Germinal center (tissue), 1 donor: ENCODE measurements around the gene ALK.

Experiments used
- DNase-seq: peaks from one replicate; pipeline ENCODE4 v3.0.0; 2012; ENCODE audit warnings: mixed read lengths, low spot score

Gene ALK

GRCh38 chr2:29607038-29607420 lies 314.4 kb downstream of the ALK start:
- no peak for DNase-seq

GRCh38 chr2:29606104-29607037 lies 315.0 kb downstream of the ALK start:
- DNase-seq: no peak

DNA sequence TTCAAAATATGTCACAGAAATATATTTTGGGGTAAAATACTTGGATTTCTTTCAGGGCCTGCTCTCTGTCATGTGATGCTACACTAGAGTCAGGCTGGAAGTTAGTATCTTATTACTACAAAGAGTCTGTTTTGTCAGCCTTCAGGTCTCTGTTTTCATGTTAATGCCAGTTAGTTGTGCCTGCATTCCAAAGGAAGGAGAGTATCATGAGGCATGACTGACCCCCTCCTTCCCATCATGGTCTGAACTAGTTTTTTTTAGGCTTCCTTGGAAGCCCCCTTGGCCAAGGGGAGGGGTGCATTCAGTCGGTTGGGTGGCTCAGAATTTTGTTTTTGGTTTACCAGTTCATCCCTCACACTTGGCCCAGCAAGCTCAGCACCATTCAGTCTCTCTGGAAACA lies 318.0 kb downstream of the ALK start:
- no peak for DNase-seq

- no peak for DNase-seq
Observed at GRCh38 chr2:29601872-29602271, 319.5 kb downstream of the ALK start.

- DNase-seq: no peak
Observed at GRCh38 chr2:29601321-29601720, 320.1 kb downstream of the ALK start.

- DNase-seq: no peak
Observed at GRCh38 chr2:29599946-29600345, 321.4 kb downstream of the ALK start.

DNA sequence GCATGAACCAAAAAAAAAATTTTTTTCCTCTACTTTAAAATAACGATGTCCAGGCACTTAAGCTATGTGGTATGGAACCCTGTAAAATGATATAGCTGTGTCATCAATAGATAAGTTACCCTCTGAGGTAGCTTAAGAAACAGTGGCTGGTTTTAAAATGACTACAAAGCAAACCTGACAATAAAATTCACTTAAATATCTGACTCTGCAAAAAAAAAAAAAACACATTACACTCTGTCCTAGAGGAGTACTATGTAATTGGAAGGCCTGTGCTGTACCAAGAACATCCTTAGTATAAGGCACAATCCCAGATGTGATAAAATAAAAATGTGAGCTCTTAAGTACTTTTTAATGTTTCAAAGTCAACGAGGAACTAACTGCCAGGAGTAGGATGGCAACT lies 322.4 kb downstream of the ALK start:
- no peak for DNase-seq

DNA sequence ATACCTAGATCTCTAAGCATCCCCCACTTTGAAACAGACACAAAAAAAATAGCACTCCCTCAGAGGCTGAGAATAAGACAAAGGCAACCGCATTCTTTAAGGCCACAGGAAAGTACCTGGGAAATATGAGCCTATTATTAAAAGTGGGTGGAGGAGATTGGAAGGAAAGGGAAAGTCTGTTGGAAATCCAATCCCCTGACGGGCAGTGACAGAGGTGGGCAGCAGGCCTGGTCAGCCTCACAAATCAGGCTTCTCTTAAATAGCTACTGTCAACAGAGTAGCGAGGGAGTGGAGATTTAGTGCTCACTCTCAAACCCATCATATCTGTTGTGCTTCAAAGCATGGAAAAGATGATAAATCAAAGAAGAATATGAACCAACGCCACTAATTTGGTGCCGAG lies 324.4 kb downstream of the ALK start:
- DNase-seq: no peak

GRCh38 chr2:29596584-29596983 lies 324.8 kb downstream of the ALK start:
- no peak for DNase-seq

GRCh38 chr2:29591600-29591999 lies 329.8 kb downstream of the ALK start:
- no peak for DNase-seq

DNA sequence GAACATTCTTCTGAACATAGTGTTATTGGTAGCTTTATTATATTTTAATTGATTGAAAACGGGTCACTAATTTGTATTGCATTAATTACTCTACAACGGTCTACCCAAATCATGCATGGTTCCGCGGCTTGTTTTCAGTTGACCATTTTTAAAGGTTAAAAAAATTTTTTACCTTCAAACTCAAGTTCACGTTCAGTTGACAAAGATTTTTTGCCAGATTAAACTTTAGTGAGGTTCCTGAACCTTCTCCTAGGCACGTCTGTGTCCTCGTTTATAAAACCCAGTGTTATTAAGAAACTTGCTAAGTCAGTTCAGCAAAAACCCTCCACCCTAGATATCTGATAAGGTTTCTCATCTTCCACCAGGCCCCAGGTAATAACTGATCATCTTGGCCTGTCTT lies 331.2 kb downstream of the ALK start:
- DNase-seq: no peak

DNA sequence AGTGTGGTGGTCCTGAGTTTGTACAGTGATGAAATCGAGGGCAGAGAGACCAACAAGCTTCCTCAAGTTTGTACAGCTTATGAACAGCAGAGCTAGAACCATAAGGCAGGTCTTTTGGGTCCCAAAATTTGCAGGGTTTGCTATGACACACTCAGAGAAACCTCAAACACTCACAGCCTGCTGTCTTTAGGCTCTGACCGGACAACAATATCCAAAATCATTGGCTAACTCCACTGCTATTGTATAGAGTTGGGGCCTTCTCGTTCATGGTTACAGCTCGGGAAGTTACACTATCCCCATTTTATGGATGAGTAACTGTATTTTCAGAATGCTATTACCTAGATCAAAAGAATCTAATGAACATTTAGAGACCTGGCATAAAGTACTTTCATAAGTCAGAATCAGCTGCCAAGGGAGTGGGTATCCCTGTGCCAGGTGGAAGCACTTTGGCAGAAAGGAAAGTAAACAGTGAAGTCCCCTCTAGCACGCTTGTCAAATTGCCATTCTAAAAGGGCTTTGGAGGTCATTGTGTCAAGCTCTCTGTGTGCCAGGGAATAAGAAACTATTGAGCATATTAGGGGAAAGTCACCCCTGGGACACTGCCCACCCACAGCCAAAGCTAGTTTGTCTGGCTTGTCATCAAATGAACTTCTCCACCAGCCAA lies 331.8 kb downstream of the ALK start:
- DNase-seq: no peak

- DNase-seq: no peak
Observed at GRCh38 chr2:29587402-29588190, 333.8 kb downstream of the ALK start.

DNA sequence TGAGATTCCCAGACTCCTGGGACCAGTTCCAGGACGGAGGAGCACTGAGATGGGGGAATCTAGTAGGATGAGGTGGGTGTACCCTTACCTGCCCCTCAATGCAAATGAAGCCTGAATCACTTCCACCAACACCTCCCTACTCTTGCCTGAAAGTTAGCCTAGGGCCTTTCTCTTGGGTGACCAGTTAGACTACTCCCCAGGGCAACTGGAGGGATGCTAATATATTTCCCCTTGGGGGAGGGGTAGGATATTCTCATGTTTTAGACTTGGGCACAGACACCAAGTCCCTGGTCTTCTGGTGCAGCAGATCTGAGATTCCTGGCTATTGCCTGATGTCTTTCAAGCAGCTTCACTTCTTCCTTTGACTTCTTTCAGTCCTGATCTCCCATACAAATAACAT lies 334.5 kb downstream of the ALK start:
- DNase-seq: no peak

DNA sequence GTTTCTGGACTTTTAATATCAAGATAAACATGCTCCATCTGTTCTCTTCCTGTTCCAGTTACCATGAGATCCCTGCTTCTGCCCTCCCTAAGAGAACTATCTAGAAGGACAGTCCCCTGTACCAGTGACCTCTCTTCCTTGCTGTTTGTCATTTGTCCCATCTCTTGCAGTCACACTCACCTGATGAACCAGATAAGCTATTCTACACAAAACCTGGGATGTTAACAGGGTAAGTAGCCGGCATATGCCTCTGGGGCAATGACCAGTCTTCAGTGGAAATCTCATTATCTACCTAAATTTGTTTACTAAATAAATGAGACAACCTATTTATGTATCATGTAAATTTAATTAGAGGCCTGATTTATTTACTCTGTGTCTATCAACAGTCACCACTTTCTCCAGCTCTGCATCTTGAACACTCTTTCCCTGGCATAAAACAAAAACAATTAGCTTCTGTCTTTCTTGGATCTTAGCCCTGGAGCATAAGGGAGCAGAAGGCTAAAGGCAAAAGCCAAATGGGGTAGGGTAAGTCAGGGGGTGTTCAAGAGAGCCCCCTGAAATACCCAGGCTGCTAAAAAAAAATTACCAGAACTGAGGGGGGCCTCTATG lies 337.7 kb downstream of the ALK start:
- DNase-seq: no peak

GRCh38 chr2:29583104-29583503 lies 338.3 kb downstream of the ALK start:
- DNase-seq: no peak

DNA sequence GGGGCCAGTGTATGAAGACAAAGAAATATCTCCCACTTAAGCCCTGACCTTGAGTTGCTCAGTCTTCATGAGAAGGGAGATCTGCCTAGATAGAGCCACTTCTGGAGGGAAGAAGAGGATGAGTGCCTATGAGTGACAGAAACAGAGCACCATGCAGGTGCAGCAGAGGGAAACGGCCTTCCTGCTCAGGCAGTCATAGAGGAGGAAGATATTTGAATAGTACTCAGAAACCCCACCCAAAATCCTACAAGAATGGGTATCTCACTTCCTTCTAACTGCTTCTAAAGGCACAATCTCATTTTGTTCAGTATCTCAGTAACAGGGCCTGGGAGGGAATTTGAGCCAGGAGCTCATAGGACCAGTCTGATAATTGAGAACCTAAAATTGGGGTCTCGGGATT lies 339.3 kb downstream of the ALK start:
- DNase-seq: peak; percentile 5

GRCh38 chr2:29580223-29580622 lies 341.2 kb downstream of the ALK start:
- DNase-seq: no peak

- DNase-seq: no peak
Observed at GRCh38 chr2:29579495-29580169, 341.8 kb downstream of the ALK start.

GRCh38 chr2:29578084-29578598 lies 343.2 kb downstream of the ALK start:
- no peak for DNase-seq

DNA sequence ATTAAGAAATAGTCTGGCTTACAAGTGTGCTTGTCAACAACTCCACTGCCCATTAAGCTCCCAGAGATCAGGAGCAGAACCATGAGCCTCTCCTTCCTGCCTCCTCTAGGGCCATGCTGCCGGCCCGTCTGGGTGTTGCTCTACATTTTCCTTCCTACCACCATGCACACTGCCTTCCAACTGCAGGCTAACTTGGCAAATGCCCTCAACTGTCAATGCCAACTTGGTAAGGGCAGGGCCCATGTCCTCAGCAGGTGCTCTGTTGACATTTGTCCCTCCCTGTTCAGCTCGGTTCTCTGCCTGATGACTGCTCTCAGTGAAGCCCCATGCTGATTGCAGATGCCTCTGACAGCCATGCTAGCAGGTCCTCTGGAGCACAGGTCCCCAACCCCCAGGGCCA lies 345.2 kb downstream of the ALK start:
- no peak for DNase-seq
